Activated CD4-positive, alpha-beta T cell treated with anti-CD3 and anti-CD28 coated beads, Interleukin-10, Interleukin-2, amounts not matched to agents 100 ng/mL and 50 ng/mL, durations not matched to agents 16 hours and 8 hours (primary cell): ENCODE data around the gene ALMS1.
A peak's percentile ranks its signal among the peaks of the same experiment; 100 is the strongest.
"Not testable (repeated sequence)": the region's sequence is repeated elsewhere in the genome, so short reads cannot be mapped to it uniquely, and the experiment has no call there.

Experiments used
- DNase-seq: peaks from one replicate; pipeline ENCODE4 v3.0.0-alpha.2; 2020

ALMS1 gene

GRCh38 chr2:73406996-73407395, 21.4 kb downstream of the ALMS1 start:
- no peak for DNase-seq

- no peak for DNase-seq
These were observed 22.6 kb downstream of the ALMS1 start for GRCh38 chr2:73408198-73408597.

DNA sequence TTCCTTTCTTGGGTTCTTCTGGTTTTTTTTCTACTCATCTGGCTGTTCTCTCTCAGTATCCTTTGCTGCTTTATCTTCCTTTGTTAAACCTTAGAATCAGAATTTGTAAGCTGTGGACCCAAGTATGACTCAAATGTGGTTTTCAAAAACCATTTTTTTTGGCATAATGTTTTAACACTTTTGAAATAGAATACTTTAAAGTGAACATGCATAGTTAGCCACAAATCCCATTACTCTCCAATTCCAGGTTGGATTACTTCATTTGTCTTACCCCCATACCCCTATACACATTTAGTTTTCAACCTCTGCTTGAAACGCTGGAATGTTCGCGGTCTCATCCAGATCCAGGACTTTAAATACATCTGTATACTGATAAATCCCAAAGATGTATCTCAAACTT, 29.1 kb downstream of the ALMS1 start:
- DNase-seq, result peak; percentile 18

DNA sequence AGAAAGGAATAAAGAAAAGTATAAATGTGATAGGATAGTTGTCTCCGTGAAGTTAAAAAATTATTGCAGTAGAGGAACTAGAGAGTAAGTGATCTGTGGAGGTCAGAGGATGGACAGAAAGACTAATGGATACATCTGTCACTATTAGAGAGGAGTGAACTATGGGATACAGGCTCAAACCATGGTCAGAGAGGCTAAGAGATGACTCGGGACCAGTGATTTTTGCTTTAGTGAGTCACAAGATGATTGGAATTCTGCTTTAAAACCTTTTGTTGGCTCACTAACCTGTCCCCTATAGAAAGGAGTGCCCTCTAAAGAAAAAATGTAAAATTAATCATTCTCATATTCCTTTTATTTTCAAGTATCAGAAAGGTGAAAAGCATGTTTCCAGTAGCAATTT, 30.3 kb downstream of the ALMS1 start:
- DNase-seq, result no peak

DNA sequence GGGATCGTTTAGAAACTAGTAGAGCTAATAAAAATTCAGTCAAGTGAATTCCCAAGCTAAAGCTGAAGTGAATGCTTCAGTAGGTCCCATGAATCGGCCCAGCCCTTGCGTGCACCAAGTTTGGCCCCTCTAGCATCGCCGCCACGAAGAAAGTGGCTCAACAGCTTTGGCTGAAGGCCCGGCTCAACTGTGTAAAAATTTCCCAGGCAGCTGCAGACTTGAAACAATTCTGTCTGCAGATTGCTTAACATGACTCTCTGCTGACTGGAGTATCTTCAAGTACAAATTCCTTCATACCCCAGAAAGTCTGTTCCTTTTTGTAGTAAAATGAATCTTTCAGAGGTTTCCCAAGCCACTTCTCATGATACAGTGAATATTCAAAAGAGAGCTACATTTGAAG, 32.7 kb downstream of the ALMS1 start:
- no peak for DNase-seq

GRCh38 chr2:73423913-73424312, 38.3 kb downstream of the ALMS1 start:
- DNase-seq, result no peak

GRCh38 chr2:73426176-73426575, 40.5 kb downstream of the ALMS1 start:
- no peak for DNase-seq

- no peak for DNase-seq
These were observed 50.4 kb downstream of the ALMS1 start for GRCh38 chr2:73436019-73436418.

GRCh38 chr2:73444202-73444601, 58.6 kb downstream of the ALMS1 start:
- no peak for DNase-seq

GRCh38 chr2:73448856-73449255, 63.2 kb downstream of the ALMS1 start:
- no peak for DNase-seq

GRCh38 chr2:73449404-73449803, 63.8 kb downstream of the ALMS1 start:
- DNase-seq, result no peak

DNA sequence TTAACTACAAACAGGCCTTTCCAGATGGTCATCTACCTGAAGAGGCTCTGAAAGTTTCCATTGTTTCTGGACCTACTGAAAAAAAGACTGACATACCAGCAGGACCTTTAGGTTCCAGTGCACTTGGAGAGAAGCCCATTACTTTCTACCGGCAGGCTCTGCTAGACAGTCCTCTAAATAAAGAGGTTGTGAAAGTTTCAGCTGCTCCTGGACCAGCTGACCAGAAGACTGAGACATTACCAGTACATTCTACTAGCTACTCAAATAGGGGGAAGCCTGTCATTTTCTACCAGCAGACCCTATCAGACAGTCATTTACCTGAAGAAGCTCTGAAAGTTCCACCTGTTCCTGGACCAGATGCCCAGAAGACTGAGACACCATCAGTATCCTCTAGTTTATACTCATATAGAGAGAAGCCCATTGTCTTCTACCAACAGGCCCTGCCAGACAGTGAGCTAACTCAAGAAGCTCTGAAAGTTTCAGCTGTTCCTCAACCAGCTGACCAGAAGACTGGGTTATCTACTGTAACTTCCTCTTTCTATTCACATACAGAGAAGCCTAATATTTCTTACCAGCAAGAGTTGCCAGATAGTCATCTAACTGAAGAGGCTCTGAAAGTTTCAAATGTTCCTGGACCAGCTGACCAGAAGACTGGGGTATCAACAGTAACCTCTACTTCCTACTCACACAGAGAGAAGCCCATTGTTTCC, 65.8 kb downstream of the ALMS1 start:
- DNase-seq, result no peak

DNA sequence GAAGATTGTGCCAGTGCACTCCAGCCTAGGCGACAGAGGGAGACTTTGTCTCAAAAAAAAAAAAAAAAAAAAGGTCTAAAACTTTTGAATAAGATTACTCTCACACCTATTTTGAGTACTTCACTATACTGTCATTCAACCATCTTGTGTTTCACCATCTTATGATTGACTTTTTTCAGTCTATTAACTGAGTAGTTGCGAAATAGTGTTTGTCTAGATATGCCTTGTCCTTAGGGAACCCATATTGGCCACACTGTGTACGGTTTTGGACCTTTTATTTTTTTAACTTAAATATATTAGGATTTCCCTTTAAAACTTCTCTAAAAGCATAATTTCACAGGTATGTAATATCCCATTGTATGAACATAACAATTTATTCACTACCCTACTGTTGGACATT, 72.3 kb downstream of the ALMS1 start:
- no peak for DNase-seq

GRCh38 chr2:73462388-73462787, 76.8 kb downstream of the ALMS1 start:
- not testable (repeated sequence) for DNase-seq

GRCh38 chr2:73468376-73468775, 82.7 kb downstream of the ALMS1 start:
- DNase-seq, result no peak

- not testable (repeated sequence) for DNase-seq
These were observed 98.2 kb downstream of the ALMS1 start for GRCh38 chr2:73483874-73484273.

DNA sequence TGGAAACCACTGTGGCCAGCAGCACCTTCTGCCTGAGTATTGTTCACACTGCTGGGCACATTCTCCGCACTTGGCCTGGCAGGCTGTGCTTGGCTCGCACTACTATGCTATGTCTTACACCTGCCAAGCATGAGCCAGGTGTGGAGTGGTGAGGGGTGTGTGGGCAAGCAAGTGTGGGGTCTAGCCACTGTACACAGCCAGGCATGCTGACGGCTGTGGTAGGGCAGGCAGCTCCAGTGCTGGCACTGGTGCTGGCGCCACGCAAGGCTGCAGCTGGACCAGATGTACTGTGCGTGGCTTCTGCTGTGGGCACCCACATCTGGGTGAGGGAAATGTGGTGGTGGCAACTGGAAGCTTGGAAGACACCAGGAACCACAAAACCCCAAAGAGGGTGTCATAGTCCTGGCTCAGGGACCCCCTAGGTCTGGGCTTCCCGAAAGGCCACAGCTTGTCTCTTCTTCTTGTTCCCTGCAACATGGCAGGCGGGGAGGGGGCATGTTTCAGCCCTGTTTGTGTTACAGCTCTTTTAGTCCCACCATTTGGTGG, 101.5 kb downstream of the ALMS1 start:
- no peak for DNase-seq

- DNase-seq, result no peak
These were observed 102.4 kb downstream of the ALMS1 start for GRCh38 chr2:73488079-73488478.

- DNase-seq, result no peak
These were observed 103.4 kb downstream of the ALMS1 start for GRCh38 chr2:73489053-73489452.

GRCh38 chr2:73494031-73494430, 108.4 kb downstream of the ALMS1 start:
- peak; percentile 10 for DNase-seq

DNA sequence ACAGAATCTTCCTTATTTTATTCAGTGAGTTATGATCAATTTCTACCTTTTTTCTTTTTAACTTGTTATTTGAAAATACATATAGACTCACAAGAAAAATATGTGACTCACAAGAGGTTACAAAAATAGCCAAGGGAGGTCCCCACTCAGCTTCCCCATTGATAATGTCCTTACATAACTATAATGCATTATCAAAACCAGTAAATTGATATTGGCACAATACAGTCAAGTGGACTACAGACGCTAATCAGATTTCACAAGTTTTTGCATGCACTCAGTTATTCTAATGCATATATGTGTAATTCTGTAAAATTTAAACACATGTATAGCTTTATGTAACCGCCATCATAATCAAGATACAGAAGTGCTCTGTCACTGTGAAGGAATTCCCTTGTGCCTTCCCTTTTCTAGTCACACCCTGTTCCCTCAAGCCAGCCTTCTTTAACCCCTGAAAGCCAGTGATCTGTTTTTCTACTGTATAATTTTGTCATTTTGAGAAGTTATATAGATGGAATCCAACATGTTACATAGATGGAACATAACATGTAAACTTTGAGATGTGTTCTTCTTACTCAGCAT, 118.4 kb downstream of the ALMS1 start:
- no peak for DNase-seq

- not testable (repeated sequence) for DNase-seq
These were observed 119.2 kb downstream of the ALMS1 start for GRCh38 chr2:73504850-73505249.

- not testable (repeated sequence) for DNase-seq
These were observed 124.8 kb downstream of the ALMS1 start for GRCh38 chr2:73510470-73510869.

GRCh38 chr2:73516033-73516432, 130.4 kb downstream of the ALMS1 start:
- no peak for DNase-seq

DNA sequence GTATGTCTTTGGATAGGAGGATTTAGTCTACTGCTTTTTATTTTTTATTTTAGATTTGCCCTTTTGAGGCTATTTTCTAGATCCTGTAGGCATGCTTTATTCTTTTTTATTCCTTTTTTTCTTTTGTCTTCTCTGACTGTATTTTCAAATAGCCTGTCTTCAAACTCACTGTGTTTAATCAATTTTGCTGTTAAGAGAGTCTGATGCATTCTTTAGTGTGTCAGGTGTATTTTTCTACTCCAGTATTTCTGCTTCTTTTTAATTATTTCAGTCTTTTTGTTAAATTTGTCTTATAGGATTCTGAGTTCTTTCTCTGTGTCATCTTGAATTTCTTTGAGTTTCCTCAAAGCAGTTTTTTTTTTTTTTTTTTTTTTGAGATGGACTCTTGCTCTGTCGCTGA, 143.1 kb downstream of the ALMS1 start:
- no peak for DNase-seq
